ENCODE data around the gene NRAP. TPM values are rescaled to one million over a fixed set of nuclear protein-coding genes. Genes with fewer than 3 reads are reported as not detected.

Gene NRAP
- total RNA-seq, 1 experiment from 2014 or later = not detected

GRCh38 chr10:113605268-113605978, 58.4 kb downstream of the NRAP start:
- BruUV-seq (replicated peaks) = no TSS peak
- TF ChIP-seq CTCF (IDR thresholded peaks at IDR 0.05; ENCODE audit: unreplicated experiment) = no peak
- DNase-seq = no peak
- Mint-ChIP-seq H3K36me3 (ENCODE audit: insufficient read depth, unreplicated experiment) (no peaks in the 10 kb centered on the region), H3K9me3 (ENCODE audit: low read depth, unreplicated experiment) (no peaks in the 10 kb centered on the region), H3K27ac (ENCODE audit: unreplicated experiment) (no peak overlapping the region), H3K4me3 (ENCODE audit: low read depth, unreplicated experiment) (no peak overlapping the region), H3K27me3 (ENCODE audit: unreplicated experiment) (peaks cover 39% of the 10 kb centered on the region), H3K4me1 (ENCODE audit: low read depth, unreplicated experiment) (no peaks in the 10 kb centered on the region)
- intact Hi-C loops (cut with micrococcal nuclease; ENCODE audit: unreplicated experiment) = no loop called here
- CTCF ChIA-PET = no interaction called here

- H3K27me3 Mint-ChIP-seq (ENCODE audit: unreplicated experiment) = peaks cover 46% of the 10 kb centered on the region
- CTCF ChIA-PET = no interaction called here
- intact Hi-C loops (cut with micrococcal nuclease; ENCODE audit: unreplicated experiment) = no loop called here
- no peaks in the 10 kb centered on the region for H3K36me3 Mint-ChIP-seq (ENCODE audit: insufficient read depth, unreplicated experiment)
- BruUV-seq (replicated peaks) = no TSS peak
- no peaks in the 10 kb centered on the region for H3K9me3 Mint-ChIP-seq (ENCODE audit: low read depth, unreplicated experiment)
- TF ChIP-seq CTCF (IDR thresholded peaks at IDR 0.05; ENCODE audit: unreplicated experiment) = no peak
- H3K4me1 Mint-ChIP-seq (ENCODE audit: low read depth, unreplicated experiment) = no peaks in the 10 kb centered on the region
- no peak overlapping the region for H3K27ac Mint-ChIP-seq (ENCODE audit: unreplicated experiment)
- no peak for DNase-seq
- H3K4me3 Mint-ChIP-seq (ENCODE audit: low read depth, unreplicated experiment) = no peak overlapping the region
These were observed 59.3 kb downstream of the NRAP start for GRCh38 chr10:113604572-113604971.

- CTCF ChIA-PET = no interaction called here
- Mint-ChIP-seq H3K27ac (ENCODE audit: unreplicated experiment) (no peak overlapping the region), H3K36me3 (ENCODE audit: insufficient read depth, unreplicated experiment) (no peaks in the 10 kb centered on the region), H3K27me3 (ENCODE audit: unreplicated experiment) (peaks cover 50% of the 10 kb centered on the region), H3K4me3 (ENCODE audit: low read depth, unreplicated experiment) (no peak overlapping the region), H3K4me1 (ENCODE audit: low read depth, unreplicated experiment) (no peaks in the 10 kb centered on the region), H3K9me3 (ENCODE audit: low read depth, unreplicated experiment) (no peaks in the 10 kb centered on the region)
- BruUV-seq (replicated peaks) = no TSS peak
- no peak for DNase-seq
- no peak for TF ChIP-seq CTCF (IDR thresholded peaks at IDR 0.05; ENCODE audit: unreplicated experiment)
- intact Hi-C loops (cut with micrococcal nuclease; ENCODE audit: unreplicated experiment) = no loop called here
These were observed 60.6 kb downstream of the NRAP start for GRCh38 chr10:113603057-113603777.

- H3K36me3 Mint-ChIP-seq (ENCODE audit: insufficient read depth, unreplicated experiment) = no peaks in the 10 kb centered on the region
- BruUV-seq (replicated peaks) = no TSS peak
- no peak for DNase-seq
- H3K27me3 Mint-ChIP-seq (ENCODE audit: unreplicated experiment) = peaks cover 65% of the 10 kb centered on the region
- CTCF ChIA-PET = no interaction called here
- intact Hi-C loops (cut with micrococcal nuclease; ENCODE audit: unreplicated experiment) = no loop called here
- no peak for TF ChIP-seq CTCF (IDR thresholded peaks at IDR 0.05; ENCODE audit: unreplicated experiment)
- no peak overlapping the region for H3K4me3 Mint-ChIP-seq (ENCODE audit: low read depth, unreplicated experiment)
- no peaks in the 10 kb centered on the region for H3K4me1 Mint-ChIP-seq (ENCODE audit: low read depth, unreplicated experiment)
- H3K27ac Mint-ChIP-seq (ENCODE audit: unreplicated experiment) = no peak overlapping the region
- H3K9me3 Mint-ChIP-seq (ENCODE audit: low read depth, unreplicated experiment) = no peaks in the 10 kb centered on the region
These were observed 63.3 kb downstream of the NRAP start for GRCh38 chr10:113600569-113600968.
